ENCODE data around the gene NIPAL3. TPM values are rescaled to one million over a fixed set of nuclear protein-coding genes. Genes with fewer than 3 reads are reported as not detected.
A peak's percentile ranks its signal among the peaks of the same experiment; 100 is the strongest.
"Not testable (repeated sequence)": the region's sequence is repeated elsewhere in the genome, so short reads cannot be mapped to it uniquely, and the experiment has no call there.

Gene NIPAL3
- total RNA-seq, 2 experiments from 2014 or later: 38.1 to 41.4 TPM

GRCh38 chr1:24516506-24516905 lies 100.9 kb downstream of the NIPAL3 start:
- intact Hi-C loops (cut with DNase I, micrococcal nuclease): no loop called here
- POLR2A ChIA-PET: interaction anchor here (0.7 kb wide), 1 partner anchor 224 kb away, joined by 3 read pairs; no protein-coding TSS in a partner anchor
- ATAC-seq: no peak
- Mint-ChIP-seq H3K27ac (peak overlapping the region; percentile 20), H3K9me3 (ENCODE audit: low read depth) (peaks cover 2% of the 10 kb centered on the region), H3K4me3 (no peak overlapping the region), H3K4me1 (peaks cover 66% of the 10 kb centered on the region), H3K36me3 (ENCODE audit: low read depth) (peaks cover 46% of the 10 kb centered on the region), H3K27me3 (no peaks in the 10 kb centered on the region)
- CTCF ChIA-PET: interaction anchor here (0.7 to 4.8 kb wide), 9 partner anchors 10 to 104 kb away, joined by 3 to 48 read pairs (median 4); partner anchors contain the start of gene NIPAL3
- no peak for DNase-seq

- ATAC-seq (no peak), DNase-seq (no peak)
- Mint-ChIP-seq H3K36me3 (ENCODE audit: low read depth) (peaks cover 45% of the 10 kb centered on the region), H3K27ac (no peak overlapping the region), H3K27me3 (no peaks in the 10 kb centered on the region), H3K9me3 (ENCODE audit: low read depth) (peaks cover 2% of the 10 kb centered on the region), H3K4me1 (peaks cover 62% of the 10 kb centered on the region), H3K4me3 (no peak overlapping the region)
- intact Hi-C loops (cut with DNase I, micrococcal nuclease): no loop called here
- POLR2A ChIA-PET: no interaction called here
- CTCF ChIA-PET: interaction anchor here (0.7 to 4.8 kb wide), 8 partner anchors 8 to 108 kb away, joined by 3 to 48 read pairs (median 5); partner anchors contain the start of gene NIPAL3
Measured at GRCh38 chr1:24517898-24518297, 102.3 kb downstream of the NIPAL3 start.

- Mint-ChIP-seq H3K27ac (peak overlapping the region; percentile 0), H3K36me3 (ENCODE audit: low read depth) (peaks cover 52% of the 10 kb centered on the region), H3K4me1 (peaks cover 57% of the 10 kb centered on the region)
- POLR2A ChIA-PET: interaction anchor here (0.7 kb wide), 1 partner anchor 13 kb away, joined by 3 read pairs; no protein-coding TSS in a partner anchor
- H3K4me3 Mint-ChIP-seq; H3K27me3 Mint-ChIP-seq; H3K9me3 Mint-ChIP-seq (ENCODE audit: low read depth); DNase-seq; ATAC-seq; intact Hi-C loops (cut with DNase I, micrococcal nuclease): not testable (repeated sequence)
- CTCF ChIA-PET: interaction anchor here (1.1 to 3.0 kb wide), 4 partner anchors 8 to 67 kb away, joined by 3 to 14 read pairs (median 6); no protein-coding TSS in a partner anchor
Measured at GRCh38 chr1:24520282-24520681, 104.7 kb downstream of the NIPAL3 start.

Other genes starting within 250 kb of the NIPAL3 start
- 1 to 10 TPM; 6.6 to 7.4 TPM for gene IFNLR1, start 228.5 kb upstream of the NIPAL3 start, total RNA-seq
- not detected for gene GRHL3, start 96.4 kb upstream of the NIPAL3 start, total RNA-seq
- 10 to 100 TPM in 1 of 2 experiments, 1 to 10 TPM in 1; 7.8 to 11.9 TPM for gene STPG1, start 2.0 kb upstream of the NIPAL3 start, total RNA-seq
- 10 to 100 TPM; 62.3 to 67.5 TPM for gene RCAN3, start 87.0 kb downstream of the NIPAL3 start, total RNA-seq
- under 1 TPM in 1 of 2 experiments, not detected in 1; 0.05 TPM for gene NCMAP, start 140.3 kb downstream of the NIPAL3 start, total RNA-seq
- 100 to 1,000 TPM; 234 to 288 TPM for gene SRRM1, start 227.5 kb downstream of the NIPAL3 start, total RNA-seq

Measured in activated CD4-positive, alpha-beta T cell treated with anti-CD3 and anti-CD28 coated beads for 36 hours (primary cell).